ENCODE measurements around the gene PSMB5.

The PSMB5 gene

GRCh38 chr14:23034498-23035302 lies at the start of gene PSMB5:
Gene PSMB5, minus strand, starts transcription at chr14:23034900. Its CDS starts 19 bp downstream, at chr14:23034881.
- DNase-seq, result peak; percentile 85 to 86

- no peak for DNase-seq
Measured at GRCh38 chr14:23080474-23080873, 45.8 kb upstream of the PSMB5 start.

GRCh38 chr14:23079716-23080115 lies 45.0 kb upstream of the PSMB5 start:
- no peak for DNase-seq

GRCh38 chr14:23078692-23079116 lies 44.0 kb upstream of the PSMB5 start:
- DNase-seq, result no peak

GRCh38 chr14:23077962-23078361 lies 43.3 kb upstream of the PSMB5 start:
- no peak for DNase-seq

- no peak for DNase-seq
Measured at GRCh38 chr14:23076785-23077408, 42.2 kb upstream of the PSMB5 start.

GRCh38 chr14:23074906-23075305 lies 40.2 kb upstream of the PSMB5 start:
- no peak for DNase-seq

GRCh38 chr14:23071921-23072539 lies 37.3 kb upstream of the PSMB5 start:
- no peak for DNase-seq

GRCh38 chr14:23071244-23071920 lies 36.7 kb upstream of the PSMB5 start:
- peak; percentile 71 to 73 for DNase-seq

- DNase-seq, result no peak
Measured at GRCh38 chr14:23070262-23071129, 35.8 kb upstream of the PSMB5 start.

GRCh38 chr14:23069413-23069806 lies 34.7 kb upstream of the PSMB5 start:
- no peak for DNase-seq

GRCh38 chr14:23068789-23069412 lies 34.2 kb upstream of the PSMB5 start:
- DNase-seq, result peak; percentile 58 to 65

GRCh38 chr14:23067847-23068788 lies 33.4 kb upstream of the PSMB5 start:
- no peak for DNase-seq

GRCh38 chr14:23066855-23067744 lies 32.4 kb upstream of the PSMB5 start:
- no peak for DNase-seq

- DNase-seq, result no peak
Measured at GRCh38 chr14:23066368-23066767, 31.7 kb upstream of the PSMB5 start.

GRCh38 chr14:23063601-23064000 lies 28.9 kb upstream of the PSMB5 start:
- no peak for DNase-seq

GRCh38 chr14:23062002-23062401 lies 27.3 kb upstream of the PSMB5 start:
- no peak for DNase-seq

- no peak for DNase-seq
Measured at GRCh38 chr14:23060536-23061260, 26.0 kb upstream of the PSMB5 start.
